GM18868 (cell line): ENCODE measurements around the gene KCNE2.
"Not testable (repeated sequence)": the region's sequence is repeated elsewhere in the genome, so short reads cannot be mapped to it uniquely, and the experiment has no call there.

Source experiments
- ATAC-seq: cut with Tn5 transposase; IDR thresholded peaks from one replicate; pipeline ENCODE4 v1.9.1; 2021; ENCODE audit warnings: mild to moderate bottlenecking, moderate library complexity; ENCODE audit not compliant: unreplicated experiment

Gene KCNE2

GRCh38 chr21:34352556-34352955 is 11.2 kb upstream of the KCNE2 start:
- ATAC-seq: no peak

- no peak for ATAC-seq
Observed at GRCh38 chr21:34353182-34353581, 10.6 kb upstream of the KCNE2 start.

GRCh38 chr21:34354836-34355235 is 9.0 kb upstream of the KCNE2 start:
- no peak for ATAC-seq

- no peak for ATAC-seq
Observed at GRCh38 chr21:34355570-34355969, 8.2 kb upstream of the KCNE2 start.

GRCh38 chr21:34357889-34358288 is 5.9 kb upstream of the KCNE2 start:
- ATAC-seq: no peak

GRCh38 chr21:34358866-34359265 is 4.9 kb upstream of the KCNE2 start:
- ATAC-seq: no peak

- ATAC-seq: no peak
Observed at GRCh38 chr21:34360488-34361241, 3.1 kb upstream of the KCNE2 start.

- ATAC-seq: no peak
Observed at GRCh38 chr21:34362136-34362444, 1.7 kb upstream of the KCNE2 start.

- ATAC-seq: no peak
Observed at GRCh38 chr21:34362670-34363069, 1.1 kb upstream of the KCNE2 start.

GRCh38 chr21:34364921-34365320 is 1.1 kb downstream of the KCNE2 start:
- no peak for ATAC-seq

GRCh38 chr21:34365809-34366208 is 2.0 kb downstream of the KCNE2 start:
- no peak for ATAC-seq

- ATAC-seq: peak; percentile 65
Observed at GRCh38 chr21:34367320-34367935, 3.6 kb downstream of the KCNE2 start.

- ATAC-seq: no peak
Observed at GRCh38 chr21:34369741-34370140, 5.9 kb downstream of the KCNE2 start.

- ATAC-seq: no peak
Observed at GRCh38 chr21:34372321-34372720, 8.5 kb downstream of the KCNE2 start.

- ATAC-seq: not testable (repeated sequence)
Observed at GRCh38 chr21:34374462-34374861, 10.7 kb downstream of the KCNE2 start.

GRCh38 chr21:34374940-34375618 is 11.3 kb downstream of the KCNE2 start, which contains the start of gene SMIM11:
Gene SMIM11 (plus strand): TSS chr21:34375507. CDS start chr21:34379505, 3,998 bp downstream.
- ATAC-seq: peak; percentile 96

- peak; percentile 62 for ATAC-seq
Observed at GRCh38 chr21:34375619-34375972, 11.8 kb downstream of the KCNE2 start.

- not testable (repeated sequence) for ATAC-seq
Observed at GRCh38 chr21:34383138-34383537, 19.3 kb downstream of the KCNE2 start.

- peak; percentile 90 for ATAC-seq
Observed at GRCh38 chr21:34383724-34384415, 20.1 kb downstream of the KCNE2 start.

GRCh38 chr21:34400522-34400921 is 36.7 kb downstream of the KCNE2 start:
- not testable (repeated sequence) for ATAC-seq

- ATAC-seq: not testable (repeated sequence)
Observed at GRCh38 chr21:34404742-34405141, 40.9 kb downstream of the KCNE2 start.
